ENCODE data around the gene BLOC1S6. TPM values are rescaled to one million over a fixed set of nuclear protein-coding genes. Genes with fewer than 3 reads are reported as not detected.
"Not testable (repeated sequence)": the region's sequence is repeated elsewhere in the genome, so short reads cannot be mapped to it uniquely, and the experiment has no call there.

The BLOC1S6 gene
- total RNA-seq, 1 donor from 2014 or later, result 51.5 TPM

DNA sequence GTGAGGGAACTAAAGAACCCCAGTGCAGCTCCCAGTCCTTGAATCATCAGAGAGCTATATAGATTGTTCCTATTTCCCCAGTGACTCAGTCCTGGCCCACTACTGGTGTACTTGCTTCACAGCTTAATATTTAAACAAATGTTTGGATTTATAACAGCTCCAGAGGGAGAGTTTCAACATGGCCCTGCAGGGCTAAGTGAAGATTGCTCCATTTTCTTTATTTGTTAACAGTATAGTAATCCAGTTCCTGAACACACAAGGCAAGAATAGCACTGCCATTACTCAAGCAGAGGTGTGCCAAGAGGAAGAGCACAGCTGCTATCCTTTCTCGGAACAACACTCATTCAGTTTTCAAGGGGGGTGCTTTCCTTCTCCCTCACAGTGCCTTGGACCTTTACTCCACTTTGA is 54.2 kb downstream of the BLOC1S6 start:
- peak; percentile 100 for DNase-seq (ENCODE audit: low read depth)

GRCh38 chr15:45641999-45642932 is 55.1 kb downstream of the BLOC1S6 start:
- peak; percentile 80 for DNase-seq (ENCODE audit: low read depth)

DNA sequence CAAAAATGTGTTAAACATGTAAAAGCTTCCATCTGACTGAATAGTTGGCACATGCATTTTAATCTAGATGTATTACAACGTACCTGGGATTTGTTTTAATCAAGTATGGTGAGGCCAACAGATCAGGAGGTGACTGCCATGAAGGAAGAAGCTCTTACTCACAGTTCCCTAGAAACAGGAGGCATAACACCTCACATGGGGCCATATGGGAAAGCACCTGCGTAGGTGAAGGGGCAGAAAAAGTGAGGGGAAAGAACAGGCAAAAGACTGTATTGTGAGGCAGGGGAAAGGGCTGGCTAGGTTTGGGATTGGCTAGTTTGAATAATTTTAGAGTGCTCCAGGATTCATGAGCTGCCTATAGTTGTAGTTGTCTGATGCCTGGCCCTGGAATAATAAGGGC is 57.3 kb downstream of the BLOC1S6 start:
- DNase-seq (ENCODE audit: low read depth), result no peak

- peak; percentile 84 for DNase-seq (ENCODE audit: low read depth)
Measured at GRCh38 chr15:45645026-45645980, 58.1 kb downstream of the BLOC1S6 start.

DNA sequence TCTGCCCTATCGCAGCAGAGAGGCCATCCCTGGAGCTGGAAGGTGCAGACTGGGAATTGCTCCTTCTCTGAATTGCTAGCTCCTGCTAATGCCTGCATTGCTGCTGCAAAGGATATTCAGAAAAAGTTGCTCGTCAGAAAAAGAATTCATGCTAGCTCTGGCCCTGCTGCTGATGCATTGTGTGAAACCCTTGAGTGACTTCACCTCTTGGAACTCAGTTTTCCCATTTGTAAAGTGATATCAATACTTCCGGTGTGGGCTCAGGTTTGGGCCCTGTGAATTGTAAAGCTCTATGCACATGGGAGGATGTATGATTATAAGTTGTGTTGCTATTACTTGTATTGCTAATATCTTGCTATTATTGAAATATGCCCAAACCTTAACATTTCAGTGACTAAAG is 59.0 kb downstream of the BLOC1S6 start:
- no peak for DNase-seq (ENCODE audit: low read depth)

GRCh38 chr15:45647828-45648227 is 60.6 kb downstream of the BLOC1S6 start:
- no peak for DNase-seq (ENCODE audit: low read depth)

- DNase-seq (ENCODE audit: low read depth), result peak; percentile 96
Measured at GRCh38 chr15:45648521-45649200, 61.5 kb downstream of the BLOC1S6 start.

DNA sequence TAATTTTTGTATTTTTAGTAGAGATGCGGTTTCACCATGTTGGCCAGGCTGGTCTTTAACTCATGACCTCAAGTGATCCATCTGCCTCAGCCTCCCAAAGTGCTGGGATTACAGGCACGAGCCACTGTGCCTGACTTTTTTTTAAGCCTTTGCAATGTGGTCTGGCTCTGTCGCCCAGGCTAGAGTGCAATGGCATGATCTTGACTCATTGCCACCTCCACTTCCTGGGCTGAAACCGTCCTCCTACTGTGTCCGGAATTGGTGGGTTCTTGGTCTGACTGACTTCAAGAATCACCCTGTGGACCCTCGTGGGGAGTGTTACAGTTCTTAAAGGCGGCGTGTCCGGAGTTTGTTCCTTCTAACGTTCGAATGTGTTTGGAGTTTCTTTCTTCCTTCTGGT is 62.8 kb downstream of the BLOC1S6 start:
- DNase-seq (ENCODE audit: low read depth), result not testable (repeated sequence)

DNA sequence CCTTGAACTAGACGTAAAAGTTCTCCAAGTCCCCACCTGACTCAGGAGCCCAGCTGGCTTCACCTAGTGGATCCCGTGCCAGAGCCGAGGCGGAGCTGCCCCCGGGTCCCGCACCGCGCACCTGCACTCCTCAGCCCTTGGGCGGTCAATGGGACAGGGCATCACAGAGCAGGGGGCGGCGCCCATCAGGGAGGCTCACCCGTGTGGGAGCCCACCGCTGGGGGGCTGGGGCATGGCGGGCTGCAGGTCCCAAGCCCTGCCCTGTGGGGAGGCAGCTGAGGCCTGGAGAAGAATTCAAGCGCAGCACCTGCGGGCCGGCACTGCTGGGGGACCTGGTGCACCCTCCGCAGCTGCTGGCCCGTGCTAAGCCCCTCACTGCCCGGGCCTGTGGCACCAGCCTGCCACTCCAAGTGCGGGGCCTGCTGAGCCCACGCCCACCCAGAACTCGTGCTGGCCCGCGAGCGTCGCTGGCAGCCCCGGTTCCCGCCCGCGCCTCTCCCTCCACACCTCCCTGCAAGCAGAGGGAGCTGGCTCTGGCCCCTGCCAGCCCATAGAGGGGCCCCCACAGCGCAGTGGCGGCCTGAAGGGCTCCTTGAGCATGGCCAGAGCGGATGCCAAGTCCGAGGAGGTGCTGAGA is 63.8 kb downstream of the BLOC1S6 start:
- DNase-seq (ENCODE audit: low read depth), result no peak

- no peak for DNase-seq (ENCODE audit: low read depth)
Measured at GRCh38 chr15:45653702-45654424, 66.7 kb downstream of the BLOC1S6 start.

- no peak for DNase-seq (ENCODE audit: low read depth)
Measured at GRCh38 chr15:45654749-45655148, 67.6 kb downstream of the BLOC1S6 start.

- no peak for DNase-seq (ENCODE audit: low read depth)
Measured at GRCh38 chr15:45657254-45657653, 70.1 kb downstream of the BLOC1S6 start.

- DNase-seq (ENCODE audit: low read depth), result no peak
Measured at GRCh38 chr15:45657764-45658545, 70.8 kb downstream of the BLOC1S6 start.

Other genes starting within 250 kb of the BLOC1S6 start
- 1.3 and 6.1 TPM in 2 replicates for gene GATM, start 208.8 kb upstream of the BLOC1S6 start, total RNA-seq
- 2.4 and 10.0 TPM in 2 replicates for gene SLC30A4, start 64.6 kb upstream of the BLOC1S6 start, total RNA-seq
- gene SQOR, start 47.6 kb downstream of the BLOC1S6 start, total RNA-seq, result 57.4 and 313 TPM in 2 replicates

Data from renal cortical epithelial cell (primary cell).